ENCODE measurements around the gene CDH4.

- TF ChIP-seq CTCF (IDR thresholded peaks at IDR 0.05) (no peak), POLR2A (IDR thresholded peaks at IDR 0.05) (no peak), EP300 (IDR thresholded peaks at IDR 0.05) (no peak)
Measured at GRCh38 chr20:61891476-61891875, 639.4 kb downstream of the CDH4 start.

All from ovary (tissue), 3 donors.